GM19438 (cell line): ENCODE measurements around the gene TCF12.
"Not testable (repeated sequence)": the region's sequence is repeated elsewhere in the genome, so short reads cannot be mapped to it uniquely, and the experiment has no call there.

ENCODE experiments used
- ATAC-seq: cut with Tn5 transposase; IDR thresholded peaks from one replicate; pipeline ENCODE4 v1.9.1; 2021; ENCODE audit warnings: low read depth; ENCODE audit not compliant: unreplicated experiment

The TCF12 gene

DNA sequence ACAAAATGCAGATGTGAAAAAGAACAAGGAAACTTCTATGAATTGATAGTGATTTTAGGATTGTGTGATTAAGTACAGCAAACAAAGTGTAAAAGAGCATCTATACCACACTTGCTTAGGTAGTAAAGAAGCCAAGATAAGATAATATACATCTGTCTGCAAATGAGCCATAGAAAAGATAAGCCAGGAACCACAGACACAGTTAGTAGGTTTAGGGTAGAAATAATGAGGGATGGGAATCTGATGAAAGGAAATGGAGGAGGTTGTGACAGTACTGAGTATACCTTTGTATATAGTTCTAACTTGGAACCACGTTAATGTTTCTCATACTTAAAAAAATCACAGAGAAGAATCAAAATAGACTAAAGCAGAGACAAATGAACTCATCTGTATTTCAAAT lies 54.0 kb downstream of the TCF12 start:
- no peak for ATAC-seq

DNA sequence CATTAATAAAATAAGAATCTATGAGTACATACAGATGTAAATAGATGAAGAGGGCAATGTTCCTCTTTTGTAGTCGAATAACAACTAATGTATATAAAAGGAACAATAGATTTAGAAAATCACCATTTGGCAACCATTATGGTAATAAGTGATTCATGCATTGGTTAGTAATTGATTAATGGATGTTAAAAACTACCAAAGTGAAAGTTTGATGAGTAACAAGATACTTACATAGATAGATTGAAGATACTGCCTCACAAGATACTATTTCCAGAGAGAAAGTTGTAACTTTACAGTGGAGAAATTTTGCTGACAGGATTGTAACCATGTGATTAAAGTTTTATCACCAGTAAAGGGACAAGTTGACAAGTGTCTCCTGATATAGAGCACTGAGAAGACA lies 55.0 kb downstream of the TCF12 start:
- no peak for ATAC-seq

DNA sequence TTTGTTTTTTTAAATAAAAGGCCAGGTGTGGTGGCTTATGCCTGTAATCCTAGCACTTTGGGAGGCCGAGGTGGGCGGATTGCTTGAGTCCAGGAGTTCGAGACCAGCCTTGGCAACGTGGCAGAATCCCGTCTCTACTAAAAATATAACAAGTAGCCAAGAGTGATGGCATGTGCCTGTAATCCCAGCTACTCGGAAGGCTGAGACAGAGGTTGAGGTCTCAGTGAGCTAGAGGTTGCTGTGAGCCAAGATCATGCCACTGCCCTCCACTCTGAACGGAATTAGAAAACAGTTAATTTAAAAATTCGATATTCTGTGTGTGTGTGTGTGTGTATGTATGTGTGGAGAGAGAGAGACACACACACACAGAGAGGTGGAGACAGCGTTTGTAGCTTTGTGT lies 58.8 kb downstream of the TCF12 start:
- ATAC-seq = no peak

DNA sequence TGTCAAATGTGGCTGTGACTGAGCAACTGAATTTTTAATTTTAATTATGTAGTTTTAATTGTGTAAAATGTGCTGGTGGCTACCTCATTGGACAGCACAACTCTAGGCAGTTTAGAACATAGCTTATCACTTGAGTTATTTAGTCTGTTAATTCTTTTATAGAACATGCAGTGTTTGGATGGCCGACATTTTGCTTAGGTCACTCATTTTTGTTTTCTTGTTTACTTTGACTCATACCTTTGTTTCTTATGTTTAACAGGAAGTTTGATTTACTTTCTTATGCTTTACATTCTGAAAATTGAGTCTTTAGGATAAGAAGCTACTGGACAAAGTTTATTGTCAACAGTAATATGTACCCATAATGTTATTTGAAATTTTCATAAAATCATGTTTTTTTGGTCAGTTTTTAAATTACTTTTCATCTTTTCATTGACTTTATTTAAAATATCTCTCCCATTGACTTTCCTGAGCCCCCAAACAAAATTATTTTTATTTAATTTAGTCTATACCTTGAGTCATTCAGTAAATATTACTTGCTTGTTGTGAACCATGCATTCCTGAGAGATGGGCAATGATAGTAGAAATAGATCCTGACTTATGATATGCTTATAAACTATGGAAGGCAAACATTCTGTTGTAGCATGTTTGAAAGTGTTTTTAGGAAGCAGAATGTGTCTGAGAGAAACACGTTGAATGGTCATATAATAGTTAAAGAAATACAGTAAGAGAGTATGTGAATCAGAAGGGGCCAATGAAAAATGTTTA lies 60.6 kb downstream of the TCF12 start:
- no peak for ATAC-seq

DNA sequence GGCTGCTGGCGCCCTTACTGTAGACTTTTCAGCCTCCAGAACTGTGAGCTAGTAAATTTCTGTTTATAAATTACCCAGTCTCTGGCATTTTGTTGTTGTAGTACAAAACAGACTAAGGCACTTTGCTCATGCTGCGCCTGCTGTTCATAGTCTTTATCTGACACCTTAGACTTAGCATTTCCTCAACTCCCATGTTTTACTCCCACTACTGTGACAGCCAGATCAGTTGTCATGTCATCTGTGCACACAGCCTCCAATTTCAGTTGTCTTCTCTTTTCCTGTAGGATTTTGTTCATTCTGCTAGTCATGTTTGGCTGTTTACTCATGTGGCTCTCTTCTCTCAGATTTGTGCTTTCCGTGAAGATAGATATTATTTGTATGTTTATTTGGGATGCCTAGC lies 62.0 kb downstream of the TCF12 start:
- no peak for ATAC-seq

DNA sequence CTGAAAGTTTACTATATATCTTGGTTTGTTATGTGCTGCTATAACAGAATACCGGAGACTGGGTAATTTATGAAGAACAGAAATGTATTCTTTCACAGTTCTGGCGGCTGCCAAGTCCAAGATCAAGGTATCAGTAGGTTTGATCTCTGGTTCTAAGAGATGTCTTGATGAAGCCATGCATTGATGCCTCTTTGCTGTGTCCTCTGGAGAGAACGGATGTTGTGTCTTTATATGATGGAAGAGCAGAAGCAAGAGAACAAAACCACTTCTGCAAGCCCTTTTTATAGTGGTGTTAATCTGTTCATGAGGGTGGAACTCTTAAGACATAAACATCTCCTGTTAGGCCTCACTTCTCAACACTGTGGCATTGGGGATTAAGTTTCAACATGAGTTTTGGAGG lies 62.7 kb downstream of the TCF12 start:
- no peak for ATAC-seq

DNA sequence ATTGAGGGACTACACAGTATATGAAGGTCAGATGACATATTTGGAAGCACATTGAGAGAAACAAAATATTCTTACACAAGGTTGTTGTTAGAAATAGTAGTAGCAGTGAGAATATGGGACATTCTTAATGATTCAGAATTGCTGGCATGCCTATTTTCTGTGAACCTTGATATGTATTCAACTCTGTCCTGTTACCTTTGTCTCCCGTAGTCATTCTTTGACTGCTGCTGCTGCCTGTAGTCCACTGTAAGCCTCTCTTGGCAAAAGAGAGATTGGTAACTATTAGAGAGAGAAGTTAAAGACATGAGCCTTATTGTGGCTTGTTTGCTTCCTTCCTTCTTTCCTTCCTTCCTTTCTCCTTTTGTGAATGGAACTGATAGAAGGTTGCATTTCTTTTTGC lies 64.5 kb downstream of the TCF12 start:
- no peak for ATAC-seq

DNA sequence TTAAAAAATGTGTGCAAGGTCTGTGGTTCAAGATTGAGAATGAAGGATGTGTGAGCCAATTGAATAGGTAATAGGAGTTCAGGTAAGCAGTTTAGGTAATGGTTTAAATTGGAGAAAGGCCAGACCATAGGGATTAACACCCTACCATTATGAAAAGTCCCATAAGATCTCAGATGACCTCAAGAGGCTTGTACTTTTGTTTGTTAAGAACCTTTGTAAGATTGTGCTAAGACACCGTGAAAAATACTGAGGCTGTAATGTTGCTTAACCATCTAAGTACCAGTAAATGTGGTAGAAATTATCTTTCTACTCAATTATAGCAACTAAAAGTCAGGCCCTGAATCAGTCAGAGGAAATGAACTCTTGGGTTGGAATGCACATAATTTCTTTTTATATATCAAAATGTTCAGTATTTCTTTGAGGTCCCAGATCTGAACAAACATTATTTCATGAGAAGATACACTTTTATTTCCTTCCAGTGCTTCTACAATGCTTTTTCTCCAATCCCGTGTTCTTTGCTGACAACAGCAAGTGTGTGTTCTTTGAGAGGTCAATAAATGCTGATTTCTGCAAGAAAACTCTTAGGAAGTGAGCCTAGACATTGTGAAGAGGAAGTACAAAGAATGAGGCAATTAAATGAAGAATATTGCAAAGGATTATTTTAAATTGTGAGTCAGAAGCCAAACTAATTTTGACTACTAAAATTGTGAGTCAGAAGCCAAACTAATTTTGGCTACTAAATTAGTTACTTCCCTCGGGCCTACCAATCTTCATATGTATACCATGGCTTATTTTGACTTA lies 66.4 kb downstream of the TCF12 start:
- ATAC-seq = no peak

DNA sequence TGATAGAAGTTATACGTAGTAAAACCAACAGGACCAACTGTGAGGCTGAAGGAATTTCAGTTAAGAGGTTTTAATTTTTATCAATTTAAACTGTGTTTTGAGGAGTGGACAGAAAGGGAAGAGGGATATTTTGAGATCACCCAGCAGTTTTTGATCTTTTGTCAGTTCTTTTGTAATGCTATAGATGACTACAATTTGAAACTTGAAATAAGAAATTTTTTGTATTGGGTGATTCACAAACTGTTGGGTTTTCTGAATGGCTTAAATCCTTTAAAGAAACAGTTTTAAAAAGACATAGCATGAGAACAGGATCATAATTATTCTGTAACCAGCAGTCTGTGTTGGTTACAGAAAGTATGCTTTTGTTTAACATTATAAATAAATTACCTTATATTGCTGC lies 67.4 kb downstream of the TCF12 start:
- ATAC-seq = no peak

DNA sequence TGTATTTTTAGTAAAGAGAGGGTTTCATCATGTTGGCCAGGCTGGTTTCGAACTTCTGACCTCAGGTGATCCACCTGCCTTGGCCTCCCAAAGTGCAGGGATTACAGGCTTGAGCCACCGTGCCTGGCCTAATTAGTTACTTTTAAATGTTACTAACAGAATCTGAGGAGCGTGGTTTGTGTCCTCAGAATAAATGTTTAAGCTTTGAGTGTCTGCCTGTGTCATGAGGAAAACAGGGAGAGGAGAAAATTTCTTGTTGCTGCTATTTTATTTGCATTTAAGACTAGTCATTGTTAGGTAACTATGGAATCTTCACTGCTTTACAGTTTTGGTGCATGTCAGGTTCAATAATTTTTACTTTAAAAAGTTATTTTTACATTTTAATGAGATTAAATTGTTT lies 68.8 kb downstream of the TCF12 start:
- no peak for ATAC-seq

DNA sequence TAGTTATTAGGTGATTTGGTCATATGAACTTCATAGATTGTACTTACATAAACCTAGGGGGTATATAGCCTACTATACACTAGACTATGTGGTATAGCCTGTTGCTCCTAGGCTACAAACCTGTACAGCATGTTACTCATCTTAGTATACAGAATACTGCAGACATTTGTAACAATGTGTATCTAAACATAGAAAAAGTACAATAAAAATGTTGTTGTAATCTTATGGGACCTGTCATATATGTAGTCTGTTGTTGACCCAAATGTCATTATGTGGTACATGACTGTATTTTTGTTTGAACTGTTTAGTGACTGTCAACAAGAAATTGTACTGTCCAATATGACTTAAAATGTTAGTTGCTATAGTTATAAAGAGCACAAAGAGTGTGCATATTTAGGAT lies 69.8 kb downstream of the TCF12 start:
- ATAC-seq = no peak

DNA sequence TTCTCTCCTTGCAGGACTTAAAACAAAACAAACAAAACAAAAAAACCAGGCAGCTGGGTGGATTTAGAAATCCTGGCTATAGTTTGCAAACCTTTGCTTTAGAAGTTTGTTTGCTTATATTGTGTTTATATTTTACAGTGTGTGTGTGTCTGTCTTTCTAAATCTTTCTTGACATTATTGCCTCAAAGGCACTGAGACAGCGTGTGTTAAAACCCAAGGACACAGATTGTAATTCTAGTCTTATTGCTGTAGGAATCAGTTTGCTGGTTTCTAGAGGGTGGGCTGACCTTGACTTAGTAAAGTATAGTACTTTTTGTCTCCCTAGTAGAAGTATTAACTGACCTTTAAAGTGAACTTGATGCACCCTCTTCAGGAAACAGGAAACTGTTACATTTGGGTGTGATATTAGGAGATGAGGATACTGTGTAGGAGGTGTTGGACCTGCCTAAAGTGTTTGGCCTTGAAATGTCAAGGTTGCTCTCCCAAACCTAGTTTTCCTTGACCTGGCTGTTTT lies 71.0 kb downstream of the TCF12 start:
- ATAC-seq = no peak

DNA sequence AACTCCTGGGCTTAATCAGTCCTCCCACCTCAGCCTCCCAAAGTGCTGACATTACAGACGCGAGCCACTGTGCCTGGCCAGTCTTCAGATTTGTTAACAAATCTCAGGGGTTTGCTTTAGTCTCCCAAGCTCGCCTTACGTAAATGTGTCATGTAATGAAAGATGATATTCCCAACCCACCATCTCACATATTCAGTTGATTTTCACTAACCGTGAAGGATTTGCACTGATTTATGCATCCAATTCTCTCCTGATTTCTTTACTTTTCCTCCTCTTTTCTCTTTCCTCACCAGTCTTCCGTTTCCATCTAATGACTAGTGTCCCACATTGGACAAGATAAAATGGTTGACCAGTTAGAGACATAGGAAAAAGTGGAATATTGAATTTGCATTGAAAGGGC lies 72.6 kb downstream of the TCF12 start:
- ATAC-seq = no peak

DNA sequence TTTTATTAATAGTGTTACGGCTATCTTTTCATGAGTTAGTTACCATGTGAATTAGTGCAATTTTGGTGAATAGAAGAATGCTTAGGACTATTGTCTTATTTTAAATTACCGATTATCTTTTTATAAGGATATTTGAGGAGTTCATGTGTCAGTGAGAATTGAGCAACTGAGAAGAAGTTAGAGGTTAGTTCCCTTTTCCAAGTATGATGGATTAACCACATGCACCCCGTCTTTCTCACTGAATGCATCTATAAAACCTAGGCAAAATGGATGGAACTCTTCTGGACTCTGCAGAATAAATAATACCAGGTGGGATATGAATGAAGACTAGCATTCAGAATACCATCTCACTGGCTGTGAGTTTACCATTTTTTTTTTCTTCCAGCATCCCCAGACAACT lies 74.3 kb downstream of the TCF12 start:
- no peak for ATAC-seq

DNA sequence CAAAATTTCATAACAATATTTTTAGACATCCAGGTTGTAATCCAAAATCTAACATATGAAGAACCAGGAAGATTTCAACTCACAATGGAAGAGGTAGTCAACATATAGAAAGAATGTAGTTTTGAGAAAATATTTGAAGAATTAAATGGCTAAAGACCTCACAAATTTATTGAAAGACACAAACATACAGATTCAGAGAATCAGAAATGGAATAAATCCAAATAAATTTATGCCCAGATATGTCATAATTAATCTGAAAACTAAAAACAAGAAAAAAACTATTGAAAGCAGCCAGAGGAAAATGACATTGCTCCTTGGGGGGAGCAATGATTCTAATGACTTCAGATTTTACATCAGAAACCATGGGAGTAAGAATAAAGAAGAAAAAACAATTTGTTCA lies 75.8 kb downstream of the TCF12 start:
- ATAC-seq = no peak

DNA sequence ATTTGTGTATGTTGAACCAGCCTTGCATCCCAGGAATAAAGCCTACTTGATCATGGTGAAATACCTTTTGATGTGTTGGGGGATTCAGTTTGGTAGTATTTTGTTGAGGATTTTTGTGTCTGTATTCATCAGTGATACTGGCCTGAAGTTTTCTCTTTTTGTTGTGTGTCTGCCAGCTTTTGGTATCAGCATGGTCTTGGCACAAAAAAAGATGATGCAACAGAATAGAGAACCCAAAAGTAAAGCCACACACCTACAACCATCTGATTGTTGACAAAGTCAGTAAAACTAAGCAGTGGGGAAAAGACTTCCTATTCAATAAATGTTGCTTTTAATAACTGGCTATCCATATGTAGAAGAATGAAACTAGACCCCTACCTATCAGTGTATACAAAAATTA lies 77.6 kb downstream of the TCF12 start:
- no peak for ATAC-seq

DNA sequence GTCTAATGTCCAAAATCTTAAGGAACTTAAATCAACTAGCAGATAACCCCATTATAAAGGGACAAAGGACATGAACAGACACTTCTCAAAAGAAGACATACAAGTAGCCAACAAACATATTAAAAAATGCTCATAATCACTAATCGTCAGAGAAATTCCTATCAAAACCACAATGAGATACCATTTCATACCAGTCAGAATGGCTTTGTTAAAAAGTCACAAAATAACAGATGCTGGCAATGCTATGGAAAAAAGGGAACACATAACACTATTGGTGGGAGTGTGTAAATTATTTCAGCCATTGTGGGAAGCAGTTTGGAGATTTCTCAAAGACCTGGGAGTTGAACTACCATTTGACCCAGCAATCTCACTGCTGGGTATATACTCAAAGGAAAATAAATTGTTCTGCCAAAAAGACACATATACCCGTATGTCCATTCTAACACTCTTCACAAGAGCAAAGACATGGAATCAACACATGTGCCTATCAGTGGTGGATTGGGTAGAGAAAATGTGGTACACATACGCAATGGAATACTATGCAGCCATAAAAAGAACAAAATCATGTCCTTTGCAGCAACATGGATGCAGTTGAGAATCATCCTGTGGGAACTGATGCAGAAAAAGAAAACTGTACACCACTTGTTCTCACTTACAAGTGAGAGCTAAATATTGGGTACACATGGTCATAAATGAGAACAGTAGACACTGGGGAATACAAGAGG lies 78.5 kb downstream of the TCF12 start:
- ATAC-seq = no peak

DNA sequence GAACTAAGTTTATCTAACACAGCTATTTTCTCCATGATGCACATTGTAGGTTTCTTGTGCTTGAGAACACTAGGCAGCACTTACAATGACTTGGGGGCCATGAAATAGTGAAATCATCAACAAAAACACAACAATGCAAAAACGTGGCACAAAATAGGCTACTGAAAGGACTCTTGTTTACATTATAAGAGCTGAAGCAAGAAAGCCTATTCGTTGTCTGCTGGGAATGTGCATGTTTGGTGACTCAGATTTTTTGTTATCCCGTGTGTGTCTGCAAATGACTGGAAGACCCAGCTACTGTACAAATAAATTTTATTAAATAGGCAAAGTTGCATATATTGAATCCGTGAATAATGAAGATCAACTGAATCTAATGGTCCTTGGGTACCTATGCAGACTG lies 85.0 kb downstream of the TCF12 start:
- ATAC-seq = no peak

DNA sequence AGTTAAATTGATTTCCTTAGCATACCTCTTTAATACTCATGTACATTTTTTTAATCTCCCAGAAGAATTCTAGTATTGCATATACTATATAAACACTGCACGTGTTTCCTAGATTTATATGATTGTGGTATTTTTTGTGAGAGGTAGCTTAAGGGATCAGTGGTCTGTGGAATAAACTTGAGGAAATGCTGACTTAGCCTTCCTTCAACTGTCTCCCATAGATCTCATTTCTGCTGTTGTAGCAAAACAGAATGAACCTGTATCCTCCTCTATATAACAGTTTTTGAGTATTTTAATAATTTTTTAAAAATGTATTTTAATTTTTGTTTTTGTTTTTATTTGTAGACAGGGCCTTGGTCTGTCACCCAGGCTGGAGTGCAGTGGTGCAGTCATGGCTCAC lies 86.8 kb downstream of the TCF12 start:
- no peak for ATAC-seq

DNA sequence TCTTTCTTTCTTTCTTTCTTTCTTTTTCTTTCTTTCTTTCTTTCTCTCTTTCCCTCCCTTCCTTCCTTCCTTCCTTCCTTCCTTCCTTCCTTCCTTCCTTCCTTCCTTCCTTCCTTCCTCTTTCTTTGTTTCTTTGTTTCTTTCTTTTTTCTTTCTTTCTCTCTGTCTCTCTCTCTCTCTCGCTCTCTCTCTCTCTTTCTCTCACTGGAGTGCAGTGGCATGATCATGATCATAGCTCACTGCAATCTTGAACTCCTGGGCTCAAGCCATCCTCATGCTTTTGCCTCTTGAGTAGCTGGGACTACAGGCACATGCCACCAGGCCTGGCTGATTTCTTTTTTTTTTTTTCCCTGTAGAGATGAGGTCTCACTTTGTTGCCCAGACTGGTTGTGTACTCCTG lies 89.4 kb downstream of the TCF12 start:
- not testable (repeated sequence) for ATAC-seq

DNA sequence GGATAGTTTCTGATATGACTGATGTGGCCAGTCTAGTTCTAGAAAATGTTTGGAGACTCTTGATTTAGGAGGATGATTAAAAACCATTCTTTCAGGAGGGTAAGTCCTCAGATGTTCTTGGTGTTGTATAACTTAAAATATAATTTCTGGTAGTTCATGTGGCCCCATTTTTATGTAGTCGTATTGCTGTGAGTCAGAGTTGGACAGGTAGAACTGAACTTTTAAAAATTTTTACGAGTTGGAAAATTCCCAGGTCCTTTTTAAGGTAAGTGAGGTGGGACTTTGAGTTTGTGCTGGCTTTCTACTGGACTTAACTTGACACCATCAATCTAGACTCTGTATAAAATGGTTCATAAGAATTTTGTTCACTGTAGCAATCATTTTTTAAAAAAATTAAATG lies 92.3 kb downstream of the TCF12 start:
- no peak for ATAC-seq
